ENCODE data around the gene MRPS11. TPM values are rescaled to one million over a fixed set of nuclear protein-coding genes. Genes with fewer than 3 reads are reported as not detected.

MRPS11 gene
- total RNA-seq, 1 donor from 2014 or later, result 58.9 TPM

DNA sequence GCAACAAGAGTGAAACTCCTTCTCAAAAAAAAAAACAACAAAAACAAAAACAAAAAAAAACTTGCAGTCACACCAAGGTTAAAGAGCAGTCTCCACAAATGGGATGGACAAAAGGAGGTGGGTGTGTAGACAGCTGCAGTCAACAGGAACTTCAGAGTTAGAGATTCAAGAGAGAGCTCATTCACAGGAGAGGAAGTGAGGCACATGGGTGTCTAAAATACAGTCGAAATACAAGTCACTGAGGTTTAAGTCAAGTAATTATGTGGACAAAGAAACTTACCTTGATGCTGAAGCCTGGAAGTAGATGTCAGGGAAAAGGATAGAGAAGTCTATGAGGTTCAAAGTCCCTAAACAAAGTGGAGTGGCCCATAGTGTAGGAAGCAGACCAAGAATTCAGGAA lies 14.8 kb downstream of the MRPS11 start:
- Mint-ChIP-seq H3K27me3 (ENCODE audit: unreplicated experiment) (peaks cover 2% of the 10 kb centered on the region), H3K9me3 (ENCODE audit: unreplicated experiment) (peaks cover 3% of the 10 kb centered on the region), H3K27ac (ENCODE audit: unreplicated experiment) (no peak overlapping the region), H3K4me1 (ENCODE audit: low read depth, unreplicated experiment) (peaks cover 5% of the 10 kb centered on the region), H3K36me3 (ENCODE audit: unreplicated experiment) (no peaks in the 10 kb centered on the region), H3K4me3 (ENCODE audit: unreplicated experiment) (no peak overlapping the region)
- DNase-seq, result no peak
- TF ChIP-seq, protein P1, sequence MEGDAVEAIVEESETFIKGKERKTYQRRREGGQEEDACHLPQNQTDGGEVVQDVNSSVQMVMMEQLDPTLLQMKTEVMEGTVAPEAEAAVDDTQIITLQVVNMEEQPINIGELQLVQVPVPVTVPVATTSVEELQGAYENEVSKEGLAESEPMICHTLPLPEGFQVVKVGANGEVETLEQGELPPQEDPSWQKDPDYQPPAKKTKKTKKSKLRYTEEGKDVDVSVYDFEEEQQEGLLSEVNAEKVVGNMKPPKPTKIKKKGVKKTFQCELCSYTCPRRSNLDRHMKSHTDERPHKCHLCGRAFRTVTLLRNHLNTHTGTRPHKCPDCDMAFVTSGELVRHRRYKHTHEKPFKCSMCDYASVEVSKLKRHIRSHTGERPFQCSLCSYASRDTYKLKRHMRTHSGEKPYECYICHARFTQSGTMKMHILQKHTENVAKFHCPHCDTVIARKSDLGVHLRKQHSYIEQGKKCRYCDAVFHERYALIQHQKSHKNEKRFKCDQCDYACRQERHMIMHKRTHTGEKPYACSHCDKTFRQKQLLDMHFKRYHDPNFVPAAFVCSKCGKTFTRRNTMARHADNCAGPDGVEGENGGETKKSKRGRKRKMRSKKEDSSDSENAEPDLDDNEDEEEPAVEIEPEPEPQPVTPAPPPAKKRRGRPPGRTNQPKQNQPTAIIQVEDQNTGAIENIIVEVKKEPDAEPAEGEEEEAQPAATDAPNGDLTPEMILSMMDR (IDR thresholded peaks at IDR 0.05; ENCODE audit: partially characterized antibody, unreplicated experiment), result no peak

DNA sequence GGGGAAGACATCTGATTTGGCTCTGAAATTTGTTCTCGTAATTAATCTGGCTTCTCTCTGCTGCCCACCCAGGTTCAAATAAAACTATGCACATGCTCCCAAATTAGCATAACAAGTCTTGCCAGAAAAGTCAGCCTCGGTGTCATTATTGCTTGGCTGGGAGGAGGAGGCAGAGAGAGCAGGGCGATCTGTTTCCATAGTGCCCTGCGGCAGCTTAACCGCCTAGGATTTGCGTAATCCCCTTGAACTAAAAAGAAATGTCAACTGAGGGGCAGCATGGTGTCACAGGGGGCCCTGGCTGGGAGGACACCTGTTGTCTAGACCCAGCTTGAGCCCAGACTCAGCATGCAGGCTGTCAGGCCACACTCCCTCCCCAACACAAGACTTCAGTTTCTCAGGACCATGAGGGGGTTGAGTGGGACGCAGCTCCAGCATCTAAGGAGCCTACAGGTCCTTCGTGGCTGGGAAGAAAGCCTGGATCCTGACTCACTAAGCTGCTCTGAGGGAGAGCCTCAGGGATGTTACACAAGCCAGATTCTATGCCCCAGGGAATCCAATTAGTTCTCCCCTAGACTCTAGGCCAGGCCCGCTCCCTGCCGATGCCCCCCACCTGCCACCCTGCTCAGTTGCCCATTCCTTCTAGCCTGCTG lies 17.3 kb downstream of the MRPS11 start:
- Mint-ChIP-seq H3K27me3 (ENCODE audit: unreplicated experiment) (peaks cover 2% of the 10 kb centered on the region), H3K4me1 (ENCODE audit: low read depth, unreplicated experiment) (peaks cover 6% of the 10 kb centered on the region), H3K27ac (ENCODE audit: unreplicated experiment) (no peak overlapping the region), H3K4me3 (ENCODE audit: unreplicated experiment) (no peak overlapping the region), H3K9me3 (ENCODE audit: unreplicated experiment) (peaks cover 3% of the 10 kb centered on the region), H3K36me3 (ENCODE audit: unreplicated experiment) (no peaks in the 10 kb centered on the region)
- no peak for DNase-seq
- TF ChIP-seq, protein P1 (IDR thresholded peaks at IDR 0.05; ENCODE audit: partially characterized antibody, unreplicated experiment), result no peak

DNA sequence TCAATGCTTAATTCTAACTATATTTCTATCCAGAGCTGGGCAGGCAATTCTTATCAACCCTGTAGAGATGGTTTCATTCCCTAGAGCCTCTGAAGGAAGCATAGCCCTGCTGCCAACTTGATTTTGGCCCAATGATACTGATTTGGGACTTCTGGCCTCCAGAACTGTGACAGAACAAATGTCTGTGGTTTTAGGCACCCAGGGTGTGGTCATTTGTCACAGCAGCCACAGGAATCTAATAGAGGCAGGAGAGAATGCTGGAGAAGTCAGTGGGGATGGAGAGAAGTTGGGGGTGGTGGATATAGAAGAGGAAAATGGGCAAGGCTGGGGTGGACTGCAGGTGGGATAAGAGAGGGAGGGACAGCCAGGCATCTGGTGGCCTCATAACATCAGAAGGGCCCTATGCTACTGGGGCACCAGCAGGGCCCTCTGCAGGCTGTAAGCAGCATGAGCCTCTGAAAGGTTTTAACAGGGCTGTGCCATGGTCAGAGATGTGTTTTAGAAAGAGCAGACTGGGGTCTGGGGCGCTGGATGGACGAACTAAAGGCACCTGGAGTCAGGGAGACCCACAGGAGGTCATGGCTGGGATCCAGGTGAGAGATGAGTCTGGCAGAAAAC lies 19.8 kb downstream of the MRPS11 start:
- Mint-ChIP-seq H3K27me3 (ENCODE audit: unreplicated experiment) (peaks cover 7% of the 10 kb centered on the region), H3K4me1 (ENCODE audit: low read depth, unreplicated experiment) (peaks cover 6% of the 10 kb centered on the region), H3K36me3 (ENCODE audit: unreplicated experiment) (no peaks in the 10 kb centered on the region), H3K27ac (ENCODE audit: unreplicated experiment) (no peak overlapping the region), H3K9me3 (ENCODE audit: unreplicated experiment) (peaks cover 3% of the 10 kb centered on the region), H3K4me3 (ENCODE audit: unreplicated experiment) (no peak overlapping the region)
- TF ChIP-seq, protein P1 (IDR thresholded peaks at IDR 0.05; ENCODE audit: partially characterized antibody, unreplicated experiment), result no peak
- no peak for DNase-seq

DNA sequence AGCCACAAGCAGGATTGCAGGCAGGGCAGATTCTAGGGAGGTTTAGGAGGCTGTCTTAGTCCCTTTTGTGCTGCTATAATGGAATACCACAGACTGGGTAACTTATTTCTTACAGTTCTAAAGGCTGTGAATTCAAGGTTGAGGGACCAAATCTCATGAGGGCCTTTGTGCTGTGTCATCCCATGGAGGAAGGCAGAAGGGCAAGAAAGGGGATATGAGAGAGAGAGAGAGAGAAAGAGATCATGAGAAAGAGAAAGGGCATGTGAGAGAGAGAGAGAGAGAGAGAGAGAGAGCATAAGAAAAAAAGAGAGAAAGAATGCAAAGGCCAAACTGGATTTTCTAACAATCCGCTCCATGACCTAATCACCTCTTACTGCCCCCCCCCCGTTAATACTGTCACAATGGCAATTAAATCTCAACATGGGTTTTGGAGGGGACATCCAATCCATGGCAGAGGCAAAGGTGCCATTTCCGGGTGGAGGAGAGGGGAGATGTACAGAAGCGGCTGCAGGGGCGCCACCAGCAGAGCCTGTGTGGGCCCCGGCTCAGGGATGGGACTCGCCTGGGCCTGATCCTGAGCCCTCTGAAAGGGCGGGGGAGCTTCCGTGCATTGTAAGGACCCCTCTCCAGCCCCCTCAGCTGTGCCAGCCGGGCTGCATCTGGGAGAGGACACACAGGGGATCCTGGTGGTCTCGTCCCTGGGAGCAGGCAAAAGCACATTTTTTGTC lies 20.5 kb downstream of the MRPS11 start:
- DNase-seq, result no peak
- Mint-ChIP-seq H3K36me3 (ENCODE audit: unreplicated experiment) (no peaks in the 10 kb centered on the region), H3K9me3 (ENCODE audit: unreplicated experiment) (peaks cover 3% of the 10 kb centered on the region), H3K27me3 (ENCODE audit: unreplicated experiment) (peaks cover 4% of the 10 kb centered on the region), H3K4me1 (ENCODE audit: low read depth, unreplicated experiment) (peaks cover 6% of the 10 kb centered on the region), H3K27ac (ENCODE audit: unreplicated experiment) (no peak overlapping the region), H3K4me3 (ENCODE audit: unreplicated experiment) (no peak overlapping the region)
- TF ChIP-seq, protein P1 (IDR thresholded peaks at IDR 0.05; ENCODE audit: partially characterized antibody, unreplicated experiment), result no peak

DNA sequence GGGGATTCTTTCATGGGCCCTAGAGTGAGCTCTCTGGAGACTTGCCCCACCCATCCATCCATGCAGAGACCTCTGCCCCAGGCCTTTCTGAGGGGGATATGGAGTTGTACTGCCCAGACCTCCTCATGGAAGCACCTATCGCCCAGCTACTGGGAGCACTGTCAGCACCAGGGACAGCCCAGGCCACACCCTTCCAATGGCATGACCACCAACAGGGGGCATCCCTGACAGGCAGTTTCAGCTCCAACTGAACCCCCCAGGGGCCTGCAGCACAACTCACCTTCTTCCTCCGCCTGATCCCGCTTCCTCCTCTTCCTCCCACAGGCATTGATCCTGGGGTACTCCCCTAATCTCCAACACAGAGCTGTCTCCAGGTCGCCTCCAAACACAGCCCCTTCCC lies 21.8 kb downstream of the MRPS11 start:
- Mint-ChIP-seq H3K4me3 (ENCODE audit: unreplicated experiment) (no peak overlapping the region), H3K27me3 (ENCODE audit: unreplicated experiment) (peaks cover 8% of the 10 kb centered on the region), H3K36me3 (ENCODE audit: unreplicated experiment) (no peaks in the 10 kb centered on the region), H3K27ac (ENCODE audit: unreplicated experiment) (no peak overlapping the region), H3K4me1 (ENCODE audit: low read depth, unreplicated experiment) (peaks cover 9% of the 10 kb centered on the region), H3K9me3 (ENCODE audit: unreplicated experiment) (peaks cover 7% of the 10 kb centered on the region)
- DNase-seq, result no peak
- TF ChIP-seq, protein P1 (IDR thresholded peaks at IDR 0.05; ENCODE audit: partially characterized antibody, unreplicated experiment), result no peak

Measured in glutamatergic neuron (in vitro differentiated cells).